NK-92 treated with Interleukin-12 subunit alpha and Interleukin-12 subunit beta, amount 100 ng/mL, for 24 hours (cell line): ENCODE data around the gene DNAH17.
"Not testable (repeated sequence)": the region's sequence is repeated elsewhere in the genome, so short reads cannot be mapped to it uniquely, and the experiment has no call there.

Source experiments
- DNase-seq: peaks from one replicate; lab custom pipeline; 2025; lab: John Stamatoyannopoulos, UW

The DNAH17 gene

GRCh38 chr17:78477913-78478756 is 99.1 kb downstream of the DNAH17 start:
- no peak for DNase-seq

- DNase-seq, result no peak
These were observed 100.2 kb downstream of the DNAH17 start for GRCh38 chr17:78476973-78477372.

GRCh38 chr17:78476149-78476548 is 101.0 kb downstream of the DNAH17 start:
- no peak for DNase-seq

GRCh38 chr17:78475211-78475610 is 102.0 kb downstream of the DNAH17 start:
- no peak for DNase-seq

GRCh38 chr17:78474614-78475146 is 102.5 kb downstream of the DNAH17 start:
- DNase-seq, result peak; percentile 52

GRCh38 chr17:78473951-78474613 is 103.1 kb downstream of the DNAH17 start:
- DNase-seq, result no peak

- DNase-seq, result no peak
These were observed 104.9 kb downstream of the DNAH17 start for GRCh38 chr17:78472035-78472905.

GRCh38 chr17:78471635-78472034 is 105.6 kb downstream of the DNAH17 start:
- DNase-seq, result no peak

- no peak for DNase-seq
These were observed 107.8 kb downstream of the DNAH17 start for GRCh38 chr17:78469443-78469842.

GRCh38 chr17:78468366-78468765 is 108.8 kb downstream of the DNAH17 start:
- DNase-seq, result no peak

GRCh38 chr17:78466786-78467715 is 110.1 kb downstream of the DNAH17 start:
- DNase-seq, result no peak

GRCh38 chr17:78466109-78466785 is 110.9 kb downstream of the DNAH17 start:
- not testable (repeated sequence) for DNase-seq

- no peak for DNase-seq
These were observed 115.0 kb downstream of the DNAH17 start for GRCh38 chr17:78462148-78462547.

- DNase-seq, result no peak
These were observed 115.5 kb downstream of the DNAH17 start for GRCh38 chr17:78461799-78462053.

- no peak for DNase-seq
These were observed 116.0 kb downstream of the DNAH17 start for GRCh38 chr17:78460951-78461798.

- no peak for DNase-seq
These were observed 117.0 kb downstream of the DNAH17 start for GRCh38 chr17:78460176-78460675.

GRCh38 chr17:78459696-78460095 is 117.5 kb downstream of the DNAH17 start:
- no peak for DNase-seq

GRCh38 chr17:78458736-78459335 is 118.4 kb downstream of the DNAH17 start:
- DNase-seq, result no peak

- DNase-seq, result no peak
These were observed 119.1 kb downstream of the DNAH17 start for GRCh38 chr17:78458091-78458490.
